T-helper 9 cell (primary cell): ENCODE measurements around the gene CLSTN2.

ENCODE experiments used
- DNase-seq: peaks from one replicate; pipeline ENCODE4 v3.0.0-alpha.2; 2020
- total RNA-seq, 2 donors: gene quantifications; one replicate each; lab custom pipeline; 2026; lab: John Stamatoyannopoulos, UW

CLSTN2 gene
- 0 reads per million in 2 donors for total RNA-seq

- no peak for DNase-seq
Observed at GRCh38 chr3:139935016-139935865, at the start of gene CLSTN2. CLSTN2 (plus strand) TSS chr3:139935185.

DNA sequence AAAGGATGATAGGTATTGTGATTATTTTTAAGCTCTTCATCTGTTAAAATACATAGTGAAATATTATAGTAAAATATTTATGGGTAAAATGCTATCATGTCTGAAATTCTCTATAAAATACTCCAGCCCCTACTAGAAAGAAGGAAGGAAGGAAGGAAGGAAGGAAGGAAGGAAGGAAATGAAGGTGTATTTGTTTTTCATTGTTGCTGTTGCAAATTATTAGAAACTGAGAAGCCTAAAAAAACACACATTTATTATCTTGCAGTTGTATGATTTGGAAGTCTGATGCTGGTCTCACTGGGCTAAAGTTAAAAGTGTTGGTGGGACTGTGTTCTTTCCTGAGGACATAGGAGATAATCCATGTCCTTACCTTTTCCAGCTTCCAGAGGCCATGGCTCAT, 47.6 kb upstream of the CLSTN2 start:
- DNase-seq: no peak

GRCh38 chr3:139888561-139889140, 46.3 kb upstream of the CLSTN2 start:
- no peak for DNase-seq

GRCh38 chr3:139893267-139893962, 41.6 kb upstream of the CLSTN2 start:
- DNase-seq: no peak

DNA sequence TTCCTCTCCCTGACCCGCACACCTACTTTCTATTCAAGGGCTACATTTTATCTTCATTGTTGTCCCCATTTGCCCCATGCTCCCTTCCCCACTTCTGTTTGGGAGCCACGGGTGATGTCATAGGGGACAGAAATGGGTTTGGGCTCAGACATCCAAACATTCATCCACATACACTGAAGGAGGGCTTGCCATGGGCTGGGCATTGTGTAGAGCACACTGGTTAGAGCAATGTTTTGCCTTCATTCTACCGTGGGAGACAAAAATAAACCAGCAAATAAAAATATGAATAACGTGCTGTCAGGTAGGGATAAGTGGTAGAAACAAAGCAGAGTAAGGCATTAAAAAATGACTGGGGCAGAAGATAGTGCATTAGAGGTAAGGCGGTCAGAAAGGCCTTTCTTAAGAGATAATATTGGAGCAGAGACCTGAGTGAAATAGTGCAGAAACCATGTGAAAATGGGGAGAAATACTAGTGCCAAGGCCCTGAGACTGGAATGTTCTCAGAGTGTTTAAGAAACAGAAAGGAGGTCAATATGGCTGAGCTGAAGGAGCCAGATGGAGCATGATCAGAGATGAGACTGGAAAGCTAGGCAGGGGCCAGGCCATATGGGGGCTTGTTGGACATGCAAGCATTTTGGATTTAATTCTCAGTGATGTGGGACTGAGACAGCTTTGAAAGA, 40.9 kb upstream of the CLSTN2 start:
- no peak for DNase-seq

DNA sequence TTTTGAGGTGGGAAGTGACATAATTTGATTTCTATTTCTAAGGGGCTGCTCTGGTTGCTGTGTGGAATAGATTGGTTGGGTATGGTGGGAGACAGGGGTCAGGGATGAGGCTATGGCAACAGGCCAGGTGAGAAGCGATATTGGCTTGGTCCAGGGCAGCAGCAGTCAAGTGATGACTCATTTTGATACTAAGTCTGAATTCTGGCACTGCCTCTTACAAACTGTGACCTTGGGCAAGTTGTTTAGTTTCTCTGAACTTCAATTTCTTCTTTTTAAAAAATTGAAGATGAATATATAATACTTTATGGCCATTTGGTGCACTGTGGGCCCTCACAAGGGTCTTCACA, 40.4 kb upstream of the CLSTN2 start:
- no peak for DNase-seq

DNA sequence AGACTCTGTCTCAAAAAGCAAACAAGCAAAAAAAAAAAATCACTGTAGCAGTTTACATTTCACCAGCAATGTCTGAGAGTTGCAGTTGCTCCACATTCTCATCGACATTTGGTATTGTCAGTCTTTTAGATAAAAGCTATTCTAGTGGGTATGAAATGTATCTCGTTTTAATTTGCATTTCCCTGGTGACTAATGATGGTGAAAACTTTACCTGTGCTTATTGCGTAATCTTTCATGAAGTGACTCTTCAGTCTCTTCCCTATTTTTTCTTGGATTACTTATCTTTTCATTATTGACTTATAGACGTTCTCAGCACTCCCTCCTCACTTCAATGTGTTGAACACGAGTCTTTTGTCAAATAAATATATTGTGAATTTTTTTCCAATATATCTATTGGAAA, 37.2 kb upstream of the CLSTN2 start:
- no peak for DNase-seq

DNA sequence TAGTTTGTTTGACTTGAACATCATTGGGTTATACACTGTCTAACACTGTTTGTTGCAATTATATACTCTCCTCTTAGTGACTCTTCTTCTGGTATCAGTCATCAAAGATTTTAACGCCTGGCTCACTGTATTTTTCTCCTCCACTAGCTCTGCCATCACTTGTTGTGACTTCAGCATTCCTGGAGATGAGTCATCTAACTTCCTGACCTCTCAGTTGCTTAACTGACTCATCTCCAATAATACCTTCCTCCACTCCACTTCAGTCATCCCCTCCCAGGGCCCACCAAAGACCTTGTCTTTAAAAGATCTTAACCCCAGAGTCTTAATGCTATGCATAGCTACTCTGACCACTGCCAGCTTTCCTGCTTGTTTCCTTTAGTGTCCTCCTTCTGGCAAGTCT, 28.6 kb upstream of the CLSTN2 start:
- no peak for DNase-seq

DNA sequence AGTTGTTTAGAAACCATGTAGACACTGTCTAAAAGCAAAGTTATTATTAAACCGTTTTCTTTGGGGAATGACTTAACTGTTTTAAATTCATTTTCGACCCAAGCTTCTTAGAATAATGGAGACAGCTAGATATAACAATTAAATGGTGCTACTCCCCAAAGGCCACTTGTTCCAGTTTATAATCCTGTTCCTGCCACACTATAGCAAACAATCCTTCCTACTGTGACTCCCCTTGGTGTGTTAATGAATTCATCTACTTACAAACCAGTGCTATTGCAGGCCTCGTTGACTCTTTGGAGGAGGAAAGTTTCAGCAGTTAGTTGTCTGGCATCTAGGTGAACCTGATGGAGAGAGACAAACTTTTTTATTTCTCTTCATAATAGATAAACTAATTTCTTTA, 25.2 kb upstream of the CLSTN2 start:
- DNase-seq: no peak

- DNase-seq: no peak
Observed at GRCh38 chr3:139916271-139916670, 18.7 kb upstream of the CLSTN2 start.

GRCh38 chr3:139917226-139917785, 17.7 kb upstream of the CLSTN2 start:
- no peak for DNase-seq

DNA sequence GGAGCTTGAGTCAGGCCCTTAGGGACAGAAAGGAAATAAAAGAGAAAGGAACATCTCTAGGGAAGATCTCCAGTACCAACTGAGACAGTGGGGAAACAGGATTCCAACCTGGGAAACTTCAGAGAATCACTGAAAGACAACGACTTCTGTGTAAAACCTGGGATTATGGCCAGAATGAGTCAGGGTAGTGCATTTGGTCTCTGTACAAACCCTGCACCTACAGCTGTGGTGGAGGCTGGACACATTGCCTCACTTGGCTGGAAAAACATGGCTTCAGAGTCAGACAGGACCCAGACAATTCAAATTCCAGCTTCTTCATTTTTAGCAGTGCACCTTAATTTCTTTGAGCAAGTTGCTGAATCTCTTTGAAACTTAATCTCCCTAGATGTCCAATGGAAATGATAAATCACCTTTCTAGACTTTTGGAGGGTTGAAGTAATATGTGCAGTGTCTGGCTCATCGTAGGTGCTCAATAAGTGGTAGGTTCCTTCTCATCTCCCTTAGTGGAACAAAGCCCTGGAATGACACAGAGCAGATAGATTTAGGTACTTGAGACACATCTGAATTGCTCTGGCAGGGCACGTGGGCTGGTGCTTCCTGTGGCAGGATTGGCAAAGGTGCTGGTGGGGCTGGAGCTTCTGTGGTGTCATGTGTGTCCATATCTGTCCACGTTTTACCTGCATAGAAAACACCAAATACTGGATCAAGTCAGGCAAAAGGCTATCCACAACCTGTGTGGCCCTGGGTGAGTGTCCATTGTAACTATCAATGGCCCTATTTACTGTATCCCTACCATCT, 6.1 kb upstream of the CLSTN2 start:
- DNase-seq: no peak

DNA sequence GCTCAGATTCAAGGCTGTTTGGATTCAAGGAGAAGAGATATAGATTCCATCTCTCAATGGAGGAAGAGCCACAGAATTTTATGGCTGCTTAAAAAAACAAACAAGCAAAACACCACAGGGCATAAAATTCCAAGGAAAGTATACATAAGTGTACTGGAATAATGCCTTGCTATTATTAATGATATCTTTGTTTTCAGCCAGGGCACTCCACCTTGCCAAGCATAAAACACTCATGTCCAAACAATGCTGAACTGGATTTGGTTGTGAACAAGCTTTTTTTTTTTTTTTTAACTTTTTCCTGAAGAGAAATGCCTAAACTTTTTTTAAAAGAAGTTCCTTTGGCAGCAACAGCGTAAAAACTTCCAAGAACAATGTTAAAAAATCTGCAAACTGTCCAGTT, 4.8 kb upstream of the CLSTN2 start:
- DNase-seq: no peak

DNA sequence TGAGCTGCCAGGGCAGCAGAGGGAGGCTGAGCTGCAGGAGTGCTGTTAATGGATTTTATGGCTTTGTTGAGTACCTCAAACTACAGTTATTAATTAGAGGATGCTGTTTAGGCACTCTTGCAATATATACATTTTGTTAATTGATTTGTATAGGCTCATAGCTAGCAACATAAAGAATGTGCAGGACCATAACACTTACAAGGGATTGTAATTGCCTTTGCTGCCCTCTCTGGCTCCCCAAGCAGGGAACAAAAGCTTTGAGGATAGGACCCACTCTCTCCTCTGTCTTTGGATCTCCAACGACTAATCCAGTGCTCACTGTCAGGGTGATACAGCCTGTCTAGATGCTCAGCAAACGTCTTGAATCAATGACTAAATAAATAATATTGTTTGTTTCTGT, 1.2 kb upstream of the CLSTN2 start:
- DNase-seq: no peak

DNA sequence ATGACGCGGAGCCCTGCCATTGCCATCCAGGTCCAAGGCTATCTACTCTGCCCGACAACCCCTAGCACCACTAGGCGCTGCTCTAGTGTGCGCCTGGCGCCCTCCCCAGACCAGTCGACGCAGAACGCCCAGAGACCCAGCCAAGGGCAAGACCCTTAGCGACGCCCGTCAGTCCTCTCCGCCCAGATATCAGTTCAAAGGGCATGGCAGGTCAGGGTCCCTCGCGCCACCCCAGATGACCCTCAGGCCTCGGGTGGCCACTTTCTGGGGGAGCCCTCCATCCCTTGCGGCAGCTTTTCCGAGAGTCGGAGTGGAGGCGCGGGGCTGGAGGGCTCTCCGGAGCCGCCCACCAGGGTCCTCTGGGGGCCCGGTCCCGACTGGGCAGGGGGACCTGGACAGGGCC, 371 bp upstream of the CLSTN2 start:
- no peak for DNase-seq

GRCh38 chr3:139935866-139936817, 1.2 kb downstream of the CLSTN2 start:
- no peak for DNase-seq

GRCh38 chr3:139937674-139938279, 2.8 kb downstream of the CLSTN2 start:
- DNase-seq: no peak

DNA sequence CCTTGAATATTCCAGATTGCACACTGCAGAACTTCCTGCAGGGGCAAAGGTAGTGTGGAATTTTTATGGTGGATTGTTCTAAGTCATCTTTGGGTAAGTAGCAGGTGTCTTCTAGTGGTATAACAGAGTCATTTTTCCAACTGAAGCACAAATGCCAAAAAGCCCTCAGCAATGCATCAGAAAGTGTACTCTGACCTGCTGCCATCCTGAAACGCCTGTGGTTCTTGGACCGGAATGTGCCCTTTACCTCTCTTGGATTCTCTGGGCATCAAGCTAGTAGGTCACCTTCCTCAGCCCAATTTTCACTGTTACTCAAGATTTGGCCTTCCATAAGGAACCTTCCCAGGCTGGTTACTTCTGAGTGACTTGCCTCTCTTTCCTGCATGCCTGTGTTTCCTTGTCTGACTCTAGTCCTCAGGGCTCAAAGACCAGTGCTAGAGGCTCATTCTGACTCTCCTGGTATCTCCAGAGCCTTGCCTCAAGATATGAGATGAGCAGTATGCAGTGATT, 4.8 kb downstream of the CLSTN2 start:
- DNase-seq: no peak

DNA sequence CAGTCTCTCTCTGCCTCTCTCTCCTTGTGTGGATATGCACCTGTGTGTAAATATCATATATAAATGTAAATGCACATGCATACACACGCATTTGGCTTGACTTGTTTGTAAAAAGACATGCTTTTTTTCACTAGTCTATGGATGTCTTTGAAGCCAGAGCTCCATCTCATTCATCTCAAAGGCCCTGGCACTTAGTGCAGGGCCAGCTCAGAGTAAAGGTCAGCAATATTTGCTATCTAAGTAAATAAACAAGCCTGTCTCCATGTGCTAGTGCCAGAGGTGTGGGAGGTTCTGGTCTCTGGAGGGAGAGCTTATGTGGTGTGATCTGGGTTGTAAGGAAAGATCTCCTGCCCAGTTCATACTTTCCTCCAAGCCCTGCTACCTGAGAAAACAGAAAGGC, 5.6 kb downstream of the CLSTN2 start:
- no peak for DNase-seq

DNA sequence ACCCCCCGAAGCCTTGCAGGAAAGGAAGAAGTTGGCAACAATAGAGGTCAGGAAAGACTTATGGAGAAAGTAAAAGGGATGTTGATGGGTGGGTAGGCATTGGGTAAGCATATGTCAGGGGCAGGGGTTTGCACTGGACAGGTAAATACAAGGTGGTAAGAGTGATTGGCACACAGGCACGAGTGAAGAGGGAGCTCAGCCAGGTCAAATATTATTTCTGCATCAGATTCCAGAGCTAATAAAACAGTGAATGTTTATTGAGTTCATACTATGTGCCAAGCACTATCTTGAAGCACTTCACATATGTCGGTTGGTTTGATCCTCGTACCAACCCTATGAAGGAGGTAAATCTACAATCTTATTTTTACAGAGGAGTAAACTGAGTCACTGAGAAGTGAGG, 6.6 kb downstream of the CLSTN2 start:
- no peak for DNase-seq
